ENCODE data around the gene TAOK2.
"Not testable (repeated sequence)": the region's sequence is repeated elsewhere in the genome, so short reads cannot be mapped to it uniquely, and the experiment has no call there.

The TAOK2 gene

DNA sequence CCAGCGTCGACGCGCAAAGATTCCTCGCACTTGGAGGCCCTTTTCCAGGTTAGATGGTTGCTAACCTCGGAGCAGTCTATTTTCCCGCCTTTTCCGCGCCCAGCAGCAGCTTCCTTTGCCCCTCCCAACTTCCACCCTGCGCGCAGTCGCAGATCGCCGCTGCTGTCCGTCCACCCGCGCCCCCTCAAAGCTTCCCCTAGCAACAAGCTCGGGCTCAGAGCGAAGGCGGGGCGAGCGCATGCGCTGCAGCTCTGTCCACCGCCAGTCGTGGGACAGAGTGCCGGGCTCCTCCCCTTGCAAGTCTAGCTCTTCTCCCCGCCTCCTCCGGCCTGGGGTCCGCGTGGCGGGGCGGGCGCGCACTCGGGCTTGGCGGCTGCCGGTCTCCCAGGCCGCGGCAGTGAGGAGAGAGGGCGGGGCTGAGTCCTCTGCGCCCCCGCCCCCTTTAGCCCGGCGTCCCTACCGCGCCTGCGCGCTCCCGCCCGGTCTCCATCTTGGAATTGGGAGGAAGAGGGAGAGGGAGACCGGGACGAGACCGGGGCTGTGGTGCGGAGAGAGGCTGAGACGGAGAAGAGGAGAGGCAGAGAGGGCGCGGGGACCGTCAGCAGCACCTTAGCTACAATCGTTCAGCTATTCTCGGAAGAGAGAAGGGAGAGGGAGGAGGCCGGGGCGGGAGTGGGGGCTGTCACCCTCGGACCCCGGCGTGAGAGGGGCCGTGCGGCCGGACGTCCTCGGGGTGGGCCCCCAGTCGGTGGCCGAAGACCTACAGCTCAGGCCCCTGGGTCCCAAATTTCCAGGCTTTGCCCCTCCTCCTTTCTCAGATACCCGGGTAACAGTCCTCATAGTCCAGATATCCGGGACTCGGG, at the start of gene TAOK2:
TAOK2 (plus strand) TSS at position 485 of the 863 bp plus-strand sequence. CDS start 3,905 bp downstream, outside the sequence.
- TF ChIP-seq, protein P1, sequence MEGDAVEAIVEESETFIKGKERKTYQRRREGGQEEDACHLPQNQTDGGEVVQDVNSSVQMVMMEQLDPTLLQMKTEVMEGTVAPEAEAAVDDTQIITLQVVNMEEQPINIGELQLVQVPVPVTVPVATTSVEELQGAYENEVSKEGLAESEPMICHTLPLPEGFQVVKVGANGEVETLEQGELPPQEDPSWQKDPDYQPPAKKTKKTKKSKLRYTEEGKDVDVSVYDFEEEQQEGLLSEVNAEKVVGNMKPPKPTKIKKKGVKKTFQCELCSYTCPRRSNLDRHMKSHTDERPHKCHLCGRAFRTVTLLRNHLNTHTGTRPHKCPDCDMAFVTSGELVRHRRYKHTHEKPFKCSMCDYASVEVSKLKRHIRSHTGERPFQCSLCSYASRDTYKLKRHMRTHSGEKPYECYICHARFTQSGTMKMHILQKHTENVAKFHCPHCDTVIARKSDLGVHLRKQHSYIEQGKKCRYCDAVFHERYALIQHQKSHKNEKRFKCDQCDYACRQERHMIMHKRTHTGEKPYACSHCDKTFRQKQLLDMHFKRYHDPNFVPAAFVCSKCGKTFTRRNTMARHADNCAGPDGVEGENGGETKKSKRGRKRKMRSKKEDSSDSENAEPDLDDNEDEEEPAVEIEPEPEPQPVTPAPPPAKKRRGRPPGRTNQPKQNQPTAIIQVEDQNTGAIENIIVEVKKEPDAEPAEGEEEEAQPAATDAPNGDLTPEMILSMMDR (IDR thresholded peaks at IDR 0.05; ENCODE audit: insufficient read depth, missing control alignments), result no peak
- DNase-seq (ENCODE audit: insufficient read length, low spot score) (peak; percentile 98), FAIRE-seq (no peak)

- FAIRE-seq (no peak), DNase-seq (ENCODE audit: insufficient read length, low spot score) (no peak)
These were observed 48.4 kb upstream of the TAOK2 start for GRCh38 chr16:29925105-29925756.

DNA sequence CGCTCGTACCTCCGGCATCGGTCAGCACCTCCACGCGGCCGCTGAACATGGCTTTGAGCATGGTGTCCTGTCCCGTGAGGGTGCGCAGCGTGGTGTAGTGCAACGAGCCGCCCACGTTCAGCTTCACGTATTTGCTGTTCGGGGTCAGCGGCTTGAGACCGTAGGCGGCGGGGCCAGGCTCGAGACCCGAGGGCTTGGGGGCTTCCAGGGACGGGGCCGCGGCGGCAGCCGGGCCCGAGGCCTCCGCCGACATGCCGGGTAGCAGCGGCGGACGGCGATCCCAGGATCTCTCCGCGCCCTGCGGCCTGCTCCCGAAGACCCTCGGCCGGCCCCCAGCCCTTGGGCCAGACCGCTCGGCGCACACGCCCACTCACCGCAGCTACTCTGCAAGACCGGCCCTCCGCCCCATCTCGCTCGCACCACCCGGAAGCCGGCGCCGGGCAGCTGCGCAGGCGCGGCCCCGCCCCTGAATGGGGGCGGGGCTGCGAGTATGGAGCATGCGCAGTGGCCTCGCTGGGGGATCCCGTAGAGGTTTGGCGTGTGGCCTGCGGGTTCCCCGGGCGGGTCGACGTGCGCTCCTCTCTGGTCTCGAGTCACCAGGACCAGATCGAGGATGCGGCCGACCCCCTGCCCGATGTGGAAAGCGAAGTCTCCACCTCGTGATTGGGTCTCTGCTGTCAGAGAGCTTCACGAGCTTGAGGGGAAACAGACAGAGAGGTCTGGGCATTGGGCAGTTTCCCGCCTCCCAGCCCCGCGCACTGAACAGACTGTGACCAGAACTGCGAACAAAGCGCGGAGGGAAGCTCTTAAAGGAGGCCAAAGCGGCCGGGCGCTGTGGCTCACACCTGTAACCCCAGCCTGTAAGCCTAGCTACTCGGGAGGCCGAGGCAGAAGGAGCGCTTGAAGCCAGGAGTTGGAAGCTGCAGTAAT, 47.6 kb upstream of the TAOK2 start, which contains the start of gene KCTD13:
KCTD13 (minus strand) TSS at position 446 of the 930 bp plus-strand sequence; CDS start at position 253, 193 bp downstream.
- TF ChIP-seq, protein P1 (IDR thresholded peaks at IDR 0.05; ENCODE audit: insufficient read depth, missing control alignments), result no peak
- FAIRE-seq (no peak), DNase-seq (ENCODE audit: insufficient read length, low spot score) (peak; percentile 95)

More at GRCh38 chr16:29925105-29925756, 48.4 kb upstream of the TAOK2 start:
- TF ChIP-seq, protein P1 (IDR thresholded peaks at IDR 0.05; ENCODE audit: insufficient read depth, missing control alignments), result no peak

GRCh38 chr16:29926711-29927052, 47.0 kb upstream of the TAOK2 start:
- TF ChIP-seq, protein P1 (IDR thresholded peaks at IDR 0.05; ENCODE audit: insufficient read depth, missing control alignments), result no peak
- no peak for DNase-seq (ENCODE audit: insufficient read length, low spot score)
- no peak for FAIRE-seq

DNA sequence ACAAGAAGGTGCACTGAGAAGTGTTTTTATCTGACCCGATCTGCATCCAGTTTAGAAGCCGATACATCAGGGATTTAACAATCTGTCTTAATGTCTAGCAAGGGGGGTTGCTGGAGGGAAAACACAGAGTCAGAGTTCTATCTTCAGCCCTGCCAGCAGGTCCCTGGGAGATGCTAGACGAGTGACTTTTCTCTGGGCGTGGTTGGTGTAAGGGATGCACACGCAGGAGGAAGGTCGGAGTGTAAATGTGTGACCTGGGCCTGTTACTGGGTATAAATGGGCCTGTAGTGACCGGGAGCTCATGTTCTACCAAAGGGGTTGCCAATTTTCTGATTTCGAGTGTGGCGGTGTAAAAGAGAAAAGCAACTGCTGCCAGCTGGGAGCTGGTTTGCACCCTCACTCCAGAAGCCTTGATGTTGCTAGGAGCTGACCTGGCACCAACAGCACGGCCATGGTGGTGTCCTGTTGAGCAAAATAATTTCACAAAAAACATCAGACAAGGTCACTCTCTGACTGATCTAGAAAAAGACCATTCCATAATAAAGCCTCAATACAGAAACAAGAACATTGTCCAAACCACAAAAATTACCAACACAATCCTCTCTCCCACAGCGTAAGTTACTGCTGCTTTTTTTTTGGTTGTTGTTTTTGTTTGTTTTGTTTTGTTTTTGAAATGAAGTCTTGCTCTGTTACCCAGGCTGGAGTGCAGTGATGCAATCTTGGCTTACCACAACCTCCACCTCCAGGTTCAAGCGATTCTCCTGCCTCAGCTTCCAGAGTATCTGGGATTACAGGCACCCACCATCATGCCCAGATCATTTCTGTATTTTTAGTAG, 46.4 kb upstream of the TAOK2 start:
- DNase-seq (ENCODE audit: insufficient read length, low spot score) (no peak), FAIRE-seq (no peak)
- TF ChIP-seq, protein P1 (IDR thresholded peaks at IDR 0.05; ENCODE audit: insufficient read depth, missing control alignments), result no peak

GRCh38 chr16:29931750-29932149, 41.9 kb upstream of the TAOK2 start:
- not testable (repeated sequence) for FAIRE-seq; DNase-seq (ENCODE audit: insufficient read length, low spot score)

Data from D721Med (cell line).